HG03060 (cell line): ENCODE measurements around the gene MRPL40.

ENCODE experiments used
- ATAC-seq: cut with Tn5 transposase; IDR thresholded peaks from one replicate; pipeline ENCODE4 v1.9.1; 2021; ENCODE audit warnings: low read depth, moderate number of reproducible peaks; ENCODE audit not compliant: unreplicated experiment

The MRPL40 gene

DNA sequence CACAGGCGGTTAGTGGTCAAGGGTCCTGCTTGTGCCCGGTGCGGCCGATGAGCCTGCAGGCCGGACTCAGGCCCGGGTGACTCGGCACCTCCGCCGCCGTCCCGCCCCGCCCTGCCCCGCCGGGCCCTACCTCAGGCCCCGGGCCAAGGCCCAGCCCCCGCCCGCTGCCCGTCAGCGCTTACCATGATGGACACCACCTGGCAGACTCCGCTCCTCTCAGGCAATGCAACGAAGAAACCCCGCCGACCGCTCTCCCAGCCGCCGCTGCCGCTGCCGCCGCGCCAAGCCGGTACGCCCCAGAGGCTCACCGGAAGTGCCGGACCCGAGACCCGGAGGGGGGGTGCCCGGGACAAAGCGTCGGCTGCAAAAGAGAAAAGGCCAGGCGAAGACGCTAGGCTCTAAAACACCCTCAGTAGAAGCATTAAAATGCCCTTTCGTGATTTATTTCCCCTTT lies 46.6 kb downstream of the MRPL40 start, which contains the start of gene UFD1:
TSS of gene UFD1 (minus strand) at position 293 of the 454 bp plus-strand sequence. CDS start at position 185, 108 bp downstream.
- ATAC-seq = peak; percentile 12

DNA sequence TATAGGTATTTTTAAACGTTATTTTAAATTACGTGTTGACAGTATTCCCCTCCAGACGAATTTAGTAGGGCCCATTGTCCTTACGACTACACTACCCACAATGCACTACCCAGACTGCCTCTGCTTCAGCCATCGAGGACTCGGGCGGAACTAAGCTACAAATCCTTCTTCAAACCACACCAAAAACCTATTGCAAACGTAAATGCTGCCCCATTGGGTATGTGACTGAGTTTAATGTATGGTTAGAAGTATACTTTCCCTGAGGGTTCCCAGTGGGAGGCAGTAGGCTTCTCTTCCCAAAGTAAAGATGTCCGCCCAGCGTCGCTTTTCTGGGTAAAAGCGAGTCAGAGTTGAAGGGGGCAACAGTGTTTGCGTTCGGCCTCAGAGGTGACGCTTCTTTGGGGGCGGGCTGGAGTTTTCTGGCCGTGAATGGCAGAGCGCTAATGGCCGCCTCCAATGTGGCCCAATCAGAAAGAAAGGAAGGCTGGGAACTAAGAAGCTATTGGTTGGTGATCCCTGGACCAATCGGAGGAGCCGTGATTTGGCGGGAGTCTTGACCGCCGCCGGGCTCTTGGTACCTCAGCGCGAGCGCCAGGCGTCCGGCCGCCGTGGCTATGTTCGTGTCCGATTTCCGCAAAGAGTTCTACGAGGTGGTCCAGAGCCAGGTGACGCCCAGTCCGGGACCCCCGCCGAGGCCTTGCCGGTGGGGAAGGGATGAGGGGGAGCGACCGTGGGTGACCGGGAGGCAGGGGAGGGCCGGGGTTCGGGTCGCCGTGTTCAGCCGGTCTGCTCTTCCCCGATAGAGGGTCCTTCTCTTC lies 47.2 kb downstream of the MRPL40 start, which contains the start of gene CDC45:
TSS of gene CDC45 (plus strand) at position 566 of the 818 bp plus-strand sequence. CDS start at position 615, 49 bp downstream.
- ATAC-seq = peak; percentile 64

DNA sequence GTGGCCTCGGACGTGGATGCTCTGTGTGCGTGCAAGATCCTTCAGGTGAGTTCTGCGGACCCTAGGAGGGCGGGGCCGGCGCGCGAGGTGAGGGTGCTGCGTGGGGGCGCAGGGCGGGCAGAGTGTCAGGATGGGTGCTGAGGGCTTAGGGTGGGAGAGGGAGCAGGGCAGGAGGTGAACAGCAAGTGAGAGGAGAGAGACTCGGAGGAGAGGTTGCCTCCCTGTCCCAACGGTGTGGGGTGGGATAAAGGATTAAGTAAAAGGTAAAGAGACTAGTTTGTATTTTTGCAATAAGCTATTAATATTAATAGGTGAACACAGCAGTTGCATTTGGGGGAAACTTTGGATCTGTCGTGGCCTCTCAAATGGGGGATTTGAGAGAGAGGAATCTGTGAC lies 47.8 kb downstream of the MRPL40 start:
- no peak for ATAC-seq

DNA sequence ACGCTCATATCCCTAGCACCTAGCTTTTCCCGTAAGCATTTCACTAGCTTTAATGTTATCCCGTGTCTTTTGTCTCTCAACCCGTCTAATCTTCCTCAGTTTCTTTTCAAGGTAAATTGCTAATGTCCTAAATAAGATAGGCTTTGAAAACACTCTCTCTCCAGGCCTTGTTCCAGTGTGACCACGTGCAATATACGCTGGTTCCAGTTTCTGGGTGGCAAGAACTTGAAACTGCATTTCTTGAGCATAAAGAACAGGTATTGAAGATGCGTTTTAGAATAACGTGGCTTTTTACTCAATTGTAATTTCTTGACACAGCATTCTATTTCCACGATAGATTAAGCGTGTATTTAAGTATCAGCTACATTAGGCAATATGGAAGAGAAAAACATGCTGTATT lies 48.4 kb downstream of the MRPL40 start:
- ATAC-seq = no peak

DNA sequence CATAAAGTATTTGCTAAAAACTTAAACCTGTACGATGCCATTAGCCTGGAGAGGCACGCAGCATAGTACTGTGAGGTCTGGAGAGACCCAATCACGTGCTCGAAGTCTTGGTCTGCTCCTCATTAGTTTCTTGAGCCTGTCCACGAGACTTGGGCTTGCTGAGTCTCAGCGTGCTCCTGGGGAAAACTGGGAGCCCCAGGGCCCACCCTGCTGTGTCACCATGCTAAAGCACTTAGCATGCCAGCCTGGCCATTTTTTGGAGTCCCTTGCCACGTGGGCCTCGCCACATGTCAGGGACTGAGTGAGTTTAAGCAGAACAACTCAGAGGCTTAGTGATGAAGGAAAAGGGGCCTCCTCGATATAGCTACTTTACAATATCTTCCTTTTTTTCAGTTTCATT lies 50.0 kb downstream of the MRPL40 start:
- no peak for ATAC-seq

DNA sequence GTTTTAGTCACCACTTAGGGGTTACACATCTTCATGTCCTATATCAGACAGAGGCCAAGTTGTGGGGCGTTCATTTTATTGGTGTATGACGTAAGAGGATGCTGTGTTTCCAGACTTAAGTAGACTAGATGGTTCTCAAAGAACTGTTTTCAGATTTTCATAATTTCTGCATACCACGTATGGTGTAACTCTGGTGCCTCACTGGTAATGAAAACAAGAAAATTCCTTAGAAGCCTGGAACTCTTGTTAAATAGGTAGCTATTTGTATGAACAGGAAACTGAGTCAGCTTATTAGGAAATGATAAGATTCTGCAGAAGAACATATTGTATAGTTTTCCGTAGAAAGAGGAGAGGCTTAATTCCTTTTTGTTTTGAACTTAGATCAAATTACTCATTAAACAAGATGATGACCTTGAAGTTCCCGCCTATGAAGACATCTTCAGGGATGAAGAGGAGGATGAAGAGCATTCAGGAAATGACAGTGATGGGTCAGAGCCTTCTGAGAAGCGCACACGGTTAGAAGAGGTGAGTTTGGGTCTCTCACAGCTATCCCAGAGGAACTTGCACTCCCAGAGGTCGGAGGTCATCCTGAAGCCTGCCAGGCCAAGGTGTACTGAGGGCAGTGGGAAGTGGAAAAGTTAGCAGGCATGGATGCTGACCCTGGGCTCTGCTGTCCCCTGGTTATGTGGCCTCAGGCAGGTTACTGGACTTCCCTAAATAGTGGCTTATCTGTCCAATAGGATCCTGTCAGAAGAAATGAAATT lies 51.3 kb downstream of the MRPL40 start:
- no peak for ATAC-seq
